ENCODE results near the gene GOSR2.
A peak's percentile ranks its signal among the peaks of the same experiment; 100 is the strongest.
"Not testable (repeated sequence)": the region's sequence is repeated elsewhere in the genome, so short reads cannot be mapped to it uniquely, and the experiment has no call there.

GOSR2 gene

GRCh38 chr17:46935658-46936266 is 12.8 kb downstream of the GOSR2 start:
- DNase-seq: no peak

- DNase-seq: peak; percentile 68
These were observed 17.9 kb downstream of the GOSR2 start for GRCh38 chr17:46940692-46941404.

- peak; percentile 41 for DNase-seq
These were observed 19.7 kb downstream of the GOSR2 start for GRCh38 chr17:46942441-46943217.

GRCh38 chr17:46943218-46943500 is 20.2 kb downstream of the GOSR2 start:
- no peak for DNase-seq

- no peak for DNase-seq
These were observed 20.8 kb downstream of the GOSR2 start for GRCh38 chr17:46943501-46944393.

- no peak for DNase-seq
These were observed 22.0 kb downstream of the GOSR2 start for GRCh38 chr17:46944931-46945330.

- DNase-seq: no peak
These were observed 24.3 kb downstream of the GOSR2 start for GRCh38 chr17:46947216-46947615.

- DNase-seq: no peak
These were observed 25.6 kb downstream of the GOSR2 start for GRCh38 chr17:46948544-46948943.

GRCh38 chr17:46949291-46950174 is 26.6 kb downstream of the GOSR2 start:
- DNase-seq: no peak

GRCh38 chr17:46950342-46950996 is 27.5 kb downstream of the GOSR2 start:
- DNase-seq: no peak

GRCh38 chr17:46950997-46951621 is 28.1 kb downstream of the GOSR2 start:
- no peak for DNase-seq

- DNase-seq: no peak
These were observed 28.7 kb downstream of the GOSR2 start for GRCh38 chr17:46951706-46952105.

- DNase-seq: no peak
These were observed 29.2 kb downstream of the GOSR2 start for GRCh38 chr17:46952115-46952514.

- not testable (repeated sequence) for DNase-seq
These were observed 30.2 kb downstream of the GOSR2 start for GRCh38 chr17:46953191-46953590.

- DNase-seq: no peak
These were observed 35.2 kb downstream of the GOSR2 start for GRCh38 chr17:46958041-46958591.

- DNase-seq: no peak
These were observed 37.2 kb downstream of the GOSR2 start for GRCh38 chr17:46960152-46960551.

- DNase-seq: no peak
These were observed 39.4 kb downstream of the GOSR2 start for GRCh38 chr17:46962374-46962790.

GRCh38 chr17:46963571-46963970 is 40.6 kb downstream of the GOSR2 start:
- DNase-seq: no peak

GRCh38 chr17:46964315-46965265 is 41.6 kb downstream of the GOSR2 start:
- DNase-seq: no peak
